ENCODE measurements around the gene KBTBD13.

- TF ChIP-seq POLR2AphosphoS5 (IDR thresholded peaks at IDR 0.05; ENCODE audit: low read depth) = no peak
- no peak for TF ChIP-seq CTCF (conservative IDR thresholded peaks at IDR 0.05; ENCODE audit: low read depth in 2 of 2)
- TF ChIP-seq EZH2 (IDR thresholded peaks at IDR 0.05; ENCODE audit: low read depth, unreplicated experiment) = no peak
- TF ChIP-seq EZH2phosphoT487 (IDR thresholded peaks at IDR 0.05; ENCODE audit: unreplicated experiment) = no peak
- no peak for TF ChIP-seq NANOG (IDR thresholded peaks at IDR 0.05; ENCODE audit: borderline replicate concordance)
- TF ChIP-seq JUNB (IDR thresholded peaks at IDR 0.05; ENCODE audit: unreplicated experiment) = no peak
- no peak for TF ChIP-seq ZNF331 (CRISPR knock-in tag; IDR thresholded peaks at IDR 0.05; ENCODE audit: low read depth)
- no peak for TF ChIP-seq STAT1 (IDR thresholded peaks at IDR 0.05; ENCODE audit: unreplicated experiment)
- TF ChIP-seq ETS1 (IDR thresholded peaks at IDR 0.05) = no peak
- TF ChIP-seq CREB1 (CRISPR knock-in tag; IDR thresholded peaks at IDR 0.05; ENCODE audit: low read depth) = no peak
- no peak for TF ChIP-seq ZNF114 (CRISPR knock-in tag; IDR thresholded peaks at IDR 0.05)
Observed at GRCh38 chr15:65052956-65053355, 23.6 kb upstream of the KBTBD13 start.
